DOHH2 (cell line): Measurements from ENCODE around the gene FAM111A.

Experiments
- EZH2phosphoT487 ChIP-seq: fragments of 200-600 bp; sonication (generic); IDR thresholded peaks from 2 replicates; pipeline ENCODE4 v1.6.1; 2017; ENCODE audit warnings: borderline replicate concordance, mild to moderate bottlenecking, antibody characterized with exemption, low read length, moderate library complexity, mixed read lengths
- TF ChIP-seq, protein P1 (sequence below): fragments of 200-600 bp; sonication (generic); IDR thresholded peaks from one replicate; pipeline ENCODE4 v1.5.1; 2014; ENCODE audit warnings: antibody characterized with exemption, mild to moderate bottlenecking, low read depth, low read length; ENCODE audit not compliant: poor library complexity, severe bottlenecking

DNA sequence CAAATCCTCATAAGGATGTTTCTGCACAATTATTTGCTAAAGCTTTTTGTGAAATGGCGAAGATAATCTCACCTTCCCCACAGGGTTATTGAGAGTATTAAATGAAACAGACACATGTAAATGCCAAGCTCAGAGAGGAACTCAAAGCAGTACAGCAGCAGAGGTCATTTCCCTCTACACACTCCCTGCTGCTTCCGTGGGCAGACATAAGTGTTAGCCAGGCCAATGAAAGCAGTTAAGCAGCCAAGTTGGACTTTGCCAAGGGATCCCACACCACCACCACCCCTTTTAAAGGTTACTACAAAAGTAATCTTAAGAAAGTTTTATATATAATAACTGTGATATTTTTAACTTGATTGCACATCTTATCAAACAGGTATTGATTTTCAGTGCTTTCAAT lies 4.0 kb upstream of the FAM111A start:
- TF ChIP-seq, protein P1, sequence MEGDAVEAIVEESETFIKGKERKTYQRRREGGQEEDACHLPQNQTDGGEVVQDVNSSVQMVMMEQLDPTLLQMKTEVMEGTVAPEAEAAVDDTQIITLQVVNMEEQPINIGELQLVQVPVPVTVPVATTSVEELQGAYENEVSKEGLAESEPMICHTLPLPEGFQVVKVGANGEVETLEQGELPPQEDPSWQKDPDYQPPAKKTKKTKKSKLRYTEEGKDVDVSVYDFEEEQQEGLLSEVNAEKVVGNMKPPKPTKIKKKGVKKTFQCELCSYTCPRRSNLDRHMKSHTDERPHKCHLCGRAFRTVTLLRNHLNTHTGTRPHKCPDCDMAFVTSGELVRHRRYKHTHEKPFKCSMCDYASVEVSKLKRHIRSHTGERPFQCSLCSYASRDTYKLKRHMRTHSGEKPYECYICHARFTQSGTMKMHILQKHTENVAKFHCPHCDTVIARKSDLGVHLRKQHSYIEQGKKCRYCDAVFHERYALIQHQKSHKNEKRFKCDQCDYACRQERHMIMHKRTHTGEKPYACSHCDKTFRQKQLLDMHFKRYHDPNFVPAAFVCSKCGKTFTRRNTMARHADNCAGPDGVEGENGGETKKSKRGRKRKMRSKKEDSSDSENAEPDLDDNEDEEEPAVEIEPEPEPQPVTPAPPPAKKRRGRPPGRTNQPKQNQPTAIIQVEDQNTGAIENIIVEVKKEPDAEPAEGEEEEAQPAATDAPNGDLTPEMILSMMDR, result no peak
- no peak for TF ChIP-seq EZH2phosphoT487
